Transverse colon (tissue), 4 donors: ENCODE data around the gene PHETA2.

Source experiments
- EP300 ChIP-seq: sonication (generic); formaldehyde crosslinking; IDR thresholded peaks from one replicate; pipeline ENCODE4 v1.6.1; 2017; ENCODE audit warnings: antibody characterized with exemption, low read depth
- POLR2A ChIP-seq: fragments of 450-650 bp; IDR thresholded peaks from one replicate; pipeline ENCODE4 v1.6.1; 2016; ENCODE audit warnings: antibody characterized with exemption, mild to moderate bottlenecking, moderate library complexity
- POLR2AphosphoS5 ChIP-seq, 3 donors: sonication (generic); formaldehyde crosslinking; IDR thresholded peaks; one replicate each; pipeline ENCODE4 v1.6.1; 2016; ENCODE audit warnings: antibody characterized with exemption in 3 of 3
- TF ChIP-seq, protein P1 (sequence below), 5 experiments: fragments of 200-600 bp in 3 of 5; fragments of 450-650 bp in 2 of 5; sonication (generic) in 3 of 5; IDR thresholded peaks; 1 replicate in 2 of 5; 2 replicates in 3 of 5; pipeline ENCODE4 v1.5.1; 2016 to 2017; ENCODE audit warnings: antibody characterized with exemption in 5 of 5, inconsistent platforms in 3 of 5, mild to moderate bottlenecking in 2 of 5, moderate library complexity in 1 of 5

DNA sequence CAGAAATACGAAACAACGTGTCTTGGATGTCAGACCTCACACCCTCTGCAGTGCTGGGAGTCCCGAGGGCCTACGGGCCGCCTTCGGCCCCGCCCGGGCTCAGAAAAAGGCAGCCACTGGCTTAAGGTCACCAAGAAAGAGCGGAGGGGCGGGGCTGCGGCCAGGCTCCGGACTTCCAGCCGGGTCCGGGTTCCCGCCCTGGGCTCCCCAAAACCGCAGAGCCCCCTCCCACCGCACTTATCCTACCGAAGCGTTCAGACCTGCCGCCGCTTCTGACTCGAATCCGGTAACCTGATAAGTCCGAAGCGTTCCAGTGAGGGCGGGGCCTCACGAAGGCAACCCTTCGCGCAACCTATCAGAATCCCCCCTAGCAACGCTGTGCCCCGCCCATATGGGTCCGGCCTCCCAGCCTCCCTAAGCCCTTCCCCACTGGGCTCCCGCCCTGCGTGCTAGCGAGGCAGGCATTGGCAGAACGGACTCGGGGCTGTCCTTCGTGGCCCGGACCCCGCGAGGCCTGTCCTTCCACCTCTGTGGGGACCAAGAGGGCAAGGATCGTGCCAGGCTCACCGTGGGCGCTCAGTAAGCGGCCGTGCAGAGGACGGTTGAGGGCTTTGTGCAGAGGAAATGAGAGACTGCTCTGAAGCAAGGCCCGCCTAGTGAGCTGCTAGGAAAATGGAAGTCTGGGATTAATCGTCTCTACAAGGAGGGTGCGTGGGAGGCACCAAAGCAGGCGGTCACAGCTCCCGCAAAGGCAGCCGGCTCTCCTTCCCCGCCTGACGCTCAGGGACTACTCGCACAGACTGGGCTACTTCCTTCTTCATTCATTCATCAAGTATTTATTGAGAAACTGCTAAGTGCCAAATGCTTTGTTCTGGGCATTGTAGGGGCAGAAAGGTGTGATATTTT, 3.3 kb upstream of the PHETA2 start, which contains the start of gene NAGA:
- TF ChIP-seq, protein P1, sequence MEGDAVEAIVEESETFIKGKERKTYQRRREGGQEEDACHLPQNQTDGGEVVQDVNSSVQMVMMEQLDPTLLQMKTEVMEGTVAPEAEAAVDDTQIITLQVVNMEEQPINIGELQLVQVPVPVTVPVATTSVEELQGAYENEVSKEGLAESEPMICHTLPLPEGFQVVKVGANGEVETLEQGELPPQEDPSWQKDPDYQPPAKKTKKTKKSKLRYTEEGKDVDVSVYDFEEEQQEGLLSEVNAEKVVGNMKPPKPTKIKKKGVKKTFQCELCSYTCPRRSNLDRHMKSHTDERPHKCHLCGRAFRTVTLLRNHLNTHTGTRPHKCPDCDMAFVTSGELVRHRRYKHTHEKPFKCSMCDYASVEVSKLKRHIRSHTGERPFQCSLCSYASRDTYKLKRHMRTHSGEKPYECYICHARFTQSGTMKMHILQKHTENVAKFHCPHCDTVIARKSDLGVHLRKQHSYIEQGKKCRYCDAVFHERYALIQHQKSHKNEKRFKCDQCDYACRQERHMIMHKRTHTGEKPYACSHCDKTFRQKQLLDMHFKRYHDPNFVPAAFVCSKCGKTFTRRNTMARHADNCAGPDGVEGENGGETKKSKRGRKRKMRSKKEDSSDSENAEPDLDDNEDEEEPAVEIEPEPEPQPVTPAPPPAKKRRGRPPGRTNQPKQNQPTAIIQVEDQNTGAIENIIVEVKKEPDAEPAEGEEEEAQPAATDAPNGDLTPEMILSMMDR (IDR thresholded peaks at IDR 0.05) = no peak
- TF ChIP-seq POLR2A = peak; percentile 90
- TF ChIP-seq POLR2AphosphoS5 (IDR thresholded peaks at IDR 0.05) = peak; percentile 93 to 97 (median 95)
- no peak for TF ChIP-seq EP300
